Fibroblast of lung (primary cell): ENCODE measurements around the gene PRSS12.

Experiments
- CTCF ChIP-seq, 2 donors: IDR thresholded peaks in 1 of 2; conservative IDR thresholded peaks in 1 of 2; 1 replicate in 1 of 2; 2 replicates in 1 of 2; pipeline ENCODE4 v1.5.1; 2011 to 2012; ENCODE audit warnings: low read length in 2 of 2, control low read depth in 1 of 2, inconsistent platforms in 1 of 2, low read depth in 1 of 2, mild to moderate bottlenecking in 1 of 2
- EZH2 ChIP-seq: IDR thresholded peaks from 2 replicates; pipeline ENCODE4 v1.5.1; 2012; ENCODE audit warnings: low read length, control low read depth, mild to moderate bottlenecking; ENCODE audit errors: missing control alignments

GRCh38 chr4:118307643-118308042, 45.2 kb downstream of the PRSS12 start:
- TF ChIP-seq CTCF (conservative IDR thresholded peaks at IDR 0.05 in 1 of 2, IDR thresholded peaks at IDR 0.05 in 1 of 2; ENCODE audit: low read depth in 1 of 2, low read length in 2 of 2) (no peak), EZH2 (no peak)
